NT2/D1 (cell line): ENCODE results near the gene SPATS1.
"Not testable (repeated sequence)": the region's sequence is repeated elsewhere in the genome, so short reads cannot be mapped to it uniquely, and the experiment has no call there.

ENCODE experiments used
- DNase-seq: peaks from one replicate; pipeline ENCODE4 v3.0.0-alpha.2; 2011; ENCODE audit warnings: low read depth, low spot score
- H3K27me3 ChIP-seq: 2 replicates; pipeline ENCODE4 v1.6.0; 2011; ENCODE audit warnings: mild to moderate bottlenecking; ENCODE audit not compliant: insufficient read length, insufficient read depth
- H3K36me3 ChIP-seq: 2 replicates; pipeline ENCODE4 v1.6.1; 2011; ENCODE audit warnings: mild to moderate bottlenecking, low read length, mixed read lengths; ENCODE audit not compliant: insufficient read depth, insufficient read length
- H3K4me1 ChIP-seq: 2 replicates; pipeline ENCODE4 v1.5.1; 2011; ENCODE audit not compliant: insufficient read depth, insufficient read length
- H3K4me3 ChIP-seq: 2 replicates; pipeline ENCODE4 v1.5.1; 2011; ENCODE audit warnings: low read depth; ENCODE audit not compliant: insufficient read length
- H3K9ac ChIP-seq: 2 replicates; pipeline ENCODE4 v1.6.0; 2011; ENCODE audit warnings: low read depth; ENCODE audit not compliant: insufficient read length
- H3K9me3 ChIP-seq: 2 replicates; pipeline ENCODE4 v1.5.1; 2011; ENCODE audit warnings: mild to moderate bottlenecking, low read length; ENCODE audit not compliant: insufficient read depth
- SUZ12 ChIP-seq: IDR thresholded peaks from 2 replicates; pipeline ENCODE4 v1.6.1; 2011; ENCODE audit not compliant: insufficient read length, insufficient read depth; ENCODE audit errors: extremely low read depth
- YY1 ChIP-seq: IDR thresholded peaks from 2 replicates; pipeline ENCODE4 v1.6.1; 2011; ENCODE audit not compliant: insufficient read length, insufficient read depth
- ZNF274 ChIP-seq: IDR thresholded peaks from 2 replicates; pipeline ENCODE4 v1.6.1; 2011; ENCODE audit warnings: mild to moderate bottlenecking, low read depth, low read length

The SPATS1 gene

DNA sequence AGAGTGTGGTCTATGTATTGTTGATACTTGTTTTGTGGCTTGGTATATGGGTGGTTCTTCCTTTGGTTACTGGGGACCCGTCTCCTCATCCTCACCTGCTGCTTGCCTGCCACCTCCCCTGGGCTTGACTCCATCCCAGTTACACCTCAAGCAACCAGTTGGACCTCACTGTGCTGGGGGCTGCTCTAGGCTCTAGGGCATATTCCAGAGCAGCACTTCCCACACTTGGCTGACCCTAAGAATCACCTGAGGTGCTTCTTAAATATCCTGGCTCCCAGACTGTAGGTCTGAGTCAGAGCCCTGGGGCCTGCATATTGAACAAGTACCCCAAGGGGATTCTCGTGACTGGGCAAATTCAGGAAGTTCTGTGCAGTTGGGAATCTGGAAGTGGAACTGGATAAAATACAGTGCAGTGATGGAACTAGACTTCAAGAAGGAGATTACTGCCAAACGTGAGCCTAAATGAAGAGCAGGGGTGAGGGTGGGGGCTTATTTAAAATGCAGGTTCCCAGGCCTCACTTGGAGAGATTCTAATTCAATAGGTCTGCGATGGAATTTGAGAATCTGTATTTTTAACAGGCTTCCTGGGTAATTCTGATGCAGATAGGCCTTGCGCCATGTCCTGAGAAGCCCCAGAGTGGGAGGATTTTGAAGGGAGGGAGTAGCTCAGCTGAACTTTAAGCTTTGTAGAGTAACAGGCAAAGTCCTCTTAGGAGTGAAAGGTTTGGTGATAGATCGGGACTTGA lies 7.6 kb downstream of the SPATS1 start:
- H3K4me1 ChIP-seq, result peaks cover 4% of the 10 kb centered on the region
- H3K27me3 ChIP-seq, result no peaks in the 10 kb centered on the region
- H3K9ac ChIP-seq, result no peak overlapping the region
- TF ChIP-seq YY1, result no peak
- no peak for TF ChIP-seq SUZ12
- no peak for TF ChIP-seq ZNF274
- no peaks in the 10 kb centered on the region for H3K36me3 ChIP-seq
- H3K4me3 ChIP-seq, result no peak overlapping the region
- DNase-seq, result no peak
- H3K9me3 ChIP-seq, result no peaks in the 10 kb centered on the region

DNA sequence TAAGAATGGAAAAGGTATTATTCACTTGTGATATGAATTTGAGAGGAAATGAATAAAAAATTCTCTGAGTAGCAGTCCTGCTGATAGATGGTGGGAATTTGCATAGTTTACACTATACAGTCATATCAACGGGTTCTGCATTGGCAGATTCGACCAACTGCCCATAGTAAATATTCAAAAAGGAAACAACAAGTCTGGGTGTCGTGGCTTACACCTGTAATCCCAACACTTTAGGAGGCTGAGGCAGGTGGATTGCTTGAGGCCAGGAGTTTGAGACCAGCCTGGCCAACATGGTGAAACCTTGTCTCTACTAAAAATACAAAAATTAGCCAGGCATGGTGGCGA lies 8.2 kb downstream of the SPATS1 start:
- H3K27me3 ChIP-seq, H3K4me1 ChIP-seq, H3K9me3 ChIP-seq, DNase-seq, H3K4me3 ChIP-seq, H3K9ac ChIP-seq, H3K36me3 ChIP-seq: not testable (repeated sequence)

- H3K4me3 ChIP-seq, result no peak overlapping the region
- no peak for DNase-seq
- H3K4me1 ChIP-seq, result peaks cover 4% of the 10 kb centered on the region
- TF ChIP-seq SUZ12 (no peak), YY1 (no peak), ZNF274 (no peak)
- no peaks in the 10 kb centered on the region for H3K36me3 ChIP-seq
- no peaks in the 10 kb centered on the region for H3K27me3 ChIP-seq
- H3K9me3 ChIP-seq, result no peaks in the 10 kb centered on the region
- H3K9ac ChIP-seq, result no peak overlapping the region
These were observed 9.8 kb downstream of the SPATS1 start for GRCh38 chr6:44352259-44352658.

GRCh38 chr6:44353336-44353735 lies 10.9 kb downstream of the SPATS1 start:
- Histone ChIP-seq H3K36me3 (no peaks in the 10 kb centered on the region), H3K9ac (no peak overlapping the region), H3K4me1 (peaks cover 4% of the 10 kb centered on the region), H3K9me3 (no peaks in the 10 kb centered on the region), H3K4me3 (no peak overlapping the region), H3K27me3 (no peaks in the 10 kb centered on the region)
- DNase-seq, result no peak
- no peak for TF ChIP-seq YY1
- TF ChIP-seq ZNF274, result no peak
- TF ChIP-seq SUZ12, result no peak

GRCh38 chr6:44355640-44356039 lies 13.2 kb downstream of the SPATS1 start:
- H3K4me3 ChIP-seq, result no peak overlapping the region
- no peaks in the 10 kb centered on the region for H3K4me1 ChIP-seq
- TF ChIP-seq ZNF274 (no peak), SUZ12 (no peak), YY1 (no peak)
- DNase-seq, result no peak
- H3K36me3 ChIP-seq, result no peaks in the 10 kb centered on the region
- no peak overlapping the region for H3K9ac ChIP-seq
- H3K9me3 ChIP-seq, result no peaks in the 10 kb centered on the region
- H3K27me3 ChIP-seq, result no peaks in the 10 kb centered on the region

DNA sequence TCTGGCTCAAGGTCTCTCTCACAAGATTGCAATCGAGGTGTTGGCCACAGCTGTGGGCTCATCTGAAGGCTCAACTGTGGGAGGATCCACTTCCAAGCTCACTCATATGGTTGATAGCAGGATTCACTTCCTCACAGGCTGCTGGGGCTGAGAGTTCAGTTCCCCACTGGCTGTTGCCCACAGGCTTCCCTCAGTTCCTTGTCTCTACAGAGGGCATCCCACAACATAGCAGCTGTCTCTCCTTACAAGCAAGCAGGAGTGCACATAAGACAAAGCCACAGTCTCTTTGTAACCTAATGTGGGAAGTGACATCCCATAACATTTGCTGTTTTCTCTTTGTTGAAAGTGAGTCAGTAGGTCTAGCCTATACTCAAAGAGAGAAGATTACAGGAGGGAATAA lies 14.0 kb downstream of the SPATS1 start:
- Histone ChIP-seq H3K36me3 (no peaks in the 10 kb centered on the region), H3K9me3 (no peaks in the 10 kb centered on the region), H3K4me1 (no peaks in the 10 kb centered on the region), H3K9ac (no peak overlapping the region), H3K4me3 (no peak overlapping the region), H3K27me3 (no peaks in the 10 kb centered on the region)
- TF ChIP-seq ZNF274 (no peak), YY1 (no peak), SUZ12 (no peak)
- DNase-seq, result no peak

- Histone ChIP-seq H3K36me3 (no peaks in the 10 kb centered on the region), H3K9me3 (no peaks in the 10 kb centered on the region), H3K4me1 (no peaks in the 10 kb centered on the region), H3K9ac (no peak overlapping the region), H3K4me3 (no peak overlapping the region), H3K27me3 (no peaks in the 10 kb centered on the region)
- TF ChIP-seq ZNF274 (no peak), SUZ12 (no peak), YY1 (no peak)
- DNase-seq, result no peak
These were observed 17.5 kb downstream of the SPATS1 start for GRCh38 chr6:44359973-44360372.

GRCh38 chr6:44361947-44362346 lies 19.5 kb downstream of the SPATS1 start:
- no peaks in the 10 kb centered on the region for H3K9me3 ChIP-seq
- H3K36me3 ChIP-seq, result no peaks in the 10 kb centered on the region
- no peaks in the 10 kb centered on the region for H3K4me1 ChIP-seq
- H3K4me3 ChIP-seq, result no peak overlapping the region
- no peaks in the 10 kb centered on the region for H3K27me3 ChIP-seq
- no peak overlapping the region for H3K9ac ChIP-seq
- no peak for DNase-seq
- TF ChIP-seq ZNF274 (no peak), SUZ12 (no peak), YY1 (no peak)
